HG03457 (cell line): Measurements from ENCODE around the gene PRKD1.

Experiments used
- ATAC-seq: cut with Tn5 transposase; IDR thresholded peaks from one replicate; pipeline ENCODE4 v1.9.1; 2021; ENCODE audit warnings: moderate number of reproducible peaks; ENCODE audit not compliant: unreplicated experiment

The PRKD1 gene

GRCh38 chr14:29630566-29631160 lies 297.0 kb downstream of the PRKD1 start:
- ATAC-seq, result no peak

GRCh38 chr14:29629839-29630238 lies 297.8 kb downstream of the PRKD1 start:
- ATAC-seq, result no peak

GRCh38 chr14:29627137-29627536 lies 300.5 kb downstream of the PRKD1 start:
- no peak for ATAC-seq

- no peak for ATAC-seq
Observed at GRCh38 chr14:29618323-29619067, 309.2 kb downstream of the PRKD1 start.

GRCh38 chr14:29616922-29617321 lies 310.7 kb downstream of the PRKD1 start:
- no peak for ATAC-seq

GRCh38 chr14:29608861-29609260 lies 318.8 kb downstream of the PRKD1 start:
- ATAC-seq, result no peak

- no peak for ATAC-seq
Observed at GRCh38 chr14:29607169-29607568, 320.5 kb downstream of the PRKD1 start.

GRCh38 chr14:29603696-29604095 lies 324.0 kb downstream of the PRKD1 start:
- no peak for ATAC-seq

GRCh38 chr14:29601616-29602015 lies 326.0 kb downstream of the PRKD1 start:
- no peak for ATAC-seq

GRCh38 chr14:29587761-29588470 lies 339.7 kb downstream of the PRKD1 start:
- ATAC-seq, result no peak

GRCh38 chr14:29587046-29587445 lies 340.6 kb downstream of the PRKD1 start:
- ATAC-seq, result no peak

GRCh38 chr14:29584992-29585391 lies 342.7 kb downstream of the PRKD1 start:
- ATAC-seq, result no peak

- ATAC-seq, result no peak
Observed at GRCh38 chr14:29580763-29581162, 346.9 kb downstream of the PRKD1 start.

GRCh38 chr14:29579838-29580237 lies 347.8 kb downstream of the PRKD1 start:
- ATAC-seq, result no peak

GRCh38 chr14:29576927-29577326 lies 350.7 kb downstream of the PRKD1 start:
- ATAC-seq, result no peak

GRCh38 chr14:29569194-29569593 lies 358.5 kb downstream of the PRKD1 start:
- ATAC-seq, result no peak

GRCh38 chr14:29566194-29566593 lies 361.5 kb downstream of the PRKD1 start:
- ATAC-seq, result no peak

GRCh38 chr14:29558516-29558915 lies 369.1 kb downstream of the PRKD1 start:
- ATAC-seq, result no peak

GRCh38 chr14:29554335-29554734 lies 373.3 kb downstream of the PRKD1 start:
- no peak for ATAC-seq

GRCh38 chr14:29553427-29553826 lies 374.2 kb downstream of the PRKD1 start:
- ATAC-seq, result no peak

- ATAC-seq, result no peak
Observed at GRCh38 chr14:29548948-29549370, 378.7 kb downstream of the PRKD1 start.

- no peak for ATAC-seq
Observed at GRCh38 chr14:29545714-29546113, 381.9 kb downstream of the PRKD1 start.
